PFSK-1 (cell line): Measurements from ENCODE around the gene CSE1L.

Source experiments
- FOXP2 ChIP-seq: optimal IDR thresholded peaks from 2 replicates; pipeline ENCODE3; 2011; ENCODE audit warnings: borderline replicate concordance, control low read depth, inconsistent platforms; ENCODE audit not compliant: insufficient read depth; ENCODE audit errors: extremely low read length, extremely low read depth
- POLR2AphosphoS5 ChIP-seq: IDR thresholded peaks from 2 replicates; pipeline ENCODE4 v1.6.1; 2012; ENCODE audit warnings: low read depth, mild to moderate bottlenecking, control low read depth, low read length, moderate library complexity
- SIN3A ChIP-seq: IDR thresholded peaks from 2 replicates; pipeline ENCODE4 v1.6.1; 2012; ENCODE audit warnings: mild to moderate bottlenecking, low read length, moderate library complexity, borderline replicate concordance; ENCODE audit not compliant: insufficient read depth
- TAF1 ChIP-seq: IDR thresholded peaks from 2 replicates; pipeline ENCODE4 v1.6.1; 2012; ENCODE audit warnings: low read length, control low read depth, borderline replicate concordance; ENCODE audit not compliant: insufficient read depth
- TF ChIP-seq, protein P1 (sequence below), 2 experiments: IDR thresholded peaks; 2 replicates each; pipeline versions ENCODE4 v1.6.1 to v1.8.0; 2011 to 2012; ENCODE audit warnings: low read depth in 2 of 2, low read length in 2 of 2, control low read depth in 1 of 2, inconsistent platforms in 1 of 2, mild to moderate bottlenecking in 1 of 2, moderate library complexity in 1 of 2; ENCODE audit not compliant: insufficient read depth in 1 of 2

The CSE1L gene

GRCh38 chr20:49098136-49098535, 52.0 kb downstream of the CSE1L start:
- TF ChIP-seq TAF1 (no peak), SIN3A (no peak), POLR2AphosphoS5 (no peak)

- TF ChIP-seq, protein P1, sequence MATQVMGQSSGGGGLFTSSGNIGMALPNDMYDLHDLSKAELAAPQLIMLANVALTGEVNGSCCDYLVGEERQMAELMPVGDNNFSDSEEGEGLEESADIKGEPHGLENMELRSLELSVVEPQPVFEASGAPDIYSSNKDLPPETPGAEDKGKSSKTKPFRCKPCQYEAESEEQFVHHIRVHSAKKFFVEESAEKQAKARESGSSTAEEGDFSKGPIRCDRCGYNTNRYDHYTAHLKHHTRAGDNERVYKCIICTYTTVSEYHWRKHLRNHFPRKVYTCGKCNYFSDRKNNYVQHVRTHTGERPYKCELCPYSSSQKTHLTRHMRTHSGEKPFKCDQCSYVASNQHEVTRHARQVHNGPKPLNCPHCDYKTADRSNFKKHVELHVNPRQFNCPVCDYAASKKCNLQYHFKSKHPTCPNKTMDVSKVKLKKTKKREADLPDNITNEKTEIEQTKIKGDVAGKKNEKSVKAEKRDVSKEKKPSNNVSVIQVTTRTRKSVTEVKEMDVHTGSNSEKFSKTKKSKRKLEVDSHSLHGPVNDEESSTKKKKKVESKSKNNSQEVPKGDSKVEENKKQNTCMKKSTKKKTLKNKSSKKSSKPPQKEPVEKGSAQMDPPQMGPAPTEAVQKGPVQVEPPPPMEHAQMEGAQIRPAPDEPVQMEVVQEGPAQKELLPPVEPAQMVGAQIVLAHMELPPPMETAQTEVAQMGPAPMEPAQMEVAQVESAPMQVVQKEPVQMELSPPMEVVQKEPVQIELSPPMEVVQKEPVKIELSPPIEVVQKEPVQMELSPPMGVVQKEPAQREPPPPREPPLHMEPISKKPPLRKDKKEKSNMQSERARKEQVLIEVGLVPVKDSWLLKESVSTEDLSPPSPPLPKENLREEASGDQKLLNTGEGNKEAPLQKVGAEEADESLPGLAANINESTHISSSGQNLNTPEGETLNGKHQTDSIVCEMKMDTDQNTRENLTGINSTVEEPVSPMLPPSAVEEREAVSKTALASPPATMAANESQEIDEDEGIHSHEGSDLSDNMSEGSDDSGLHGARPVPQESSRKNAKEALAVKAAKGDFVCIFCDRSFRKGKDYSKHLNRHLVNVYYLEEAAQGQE (IDR thresholded peaks at IDR 0.05; ENCODE audit: insufficient read depth in 1 of 2, low read depth in 2 of 2, low read length in 2 of 2): no peak
- TF ChIP-seq SIN3A (no peak), TAF1 (no peak), FOXP2 (no peak), POLR2AphosphoS5 (no peak)
Measured at GRCh38 chr20:49099011-49099410, 52.9 kb downstream of the CSE1L start.

DNA sequence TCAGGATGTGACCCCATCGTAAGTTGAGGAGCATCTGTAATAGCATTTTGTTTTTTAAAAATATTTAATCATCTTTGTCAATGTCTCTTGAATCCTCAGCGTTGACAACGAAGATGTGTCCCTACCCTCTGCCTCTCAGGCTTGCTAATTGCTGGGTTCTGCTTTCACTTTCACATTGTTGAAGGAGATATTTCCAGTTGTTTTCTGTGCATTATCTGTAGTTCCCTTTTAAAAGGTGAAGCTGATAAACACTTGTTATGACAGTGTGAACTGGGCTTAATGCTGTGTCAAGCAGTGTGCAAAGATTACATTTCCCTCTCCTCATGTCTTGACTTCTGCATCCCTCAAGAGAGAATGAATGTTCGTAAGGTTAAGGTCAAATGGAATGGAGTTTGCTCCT, 54.9 kb downstream of the CSE1L start:
- TF ChIP-seq FOXP2: no peak
- no peak for TF ChIP-seq TAF1
- TF ChIP-seq POLR2AphosphoS5: no peak
- no peak for TF ChIP-seq SIN3A
- TF ChIP-seq, protein P1 (IDR thresholded peaks at IDR 0.05; ENCODE audit: insufficient read depth in 1 of 2, low read depth in 2 of 2, low read length in 2 of 2): no peak

DNA sequence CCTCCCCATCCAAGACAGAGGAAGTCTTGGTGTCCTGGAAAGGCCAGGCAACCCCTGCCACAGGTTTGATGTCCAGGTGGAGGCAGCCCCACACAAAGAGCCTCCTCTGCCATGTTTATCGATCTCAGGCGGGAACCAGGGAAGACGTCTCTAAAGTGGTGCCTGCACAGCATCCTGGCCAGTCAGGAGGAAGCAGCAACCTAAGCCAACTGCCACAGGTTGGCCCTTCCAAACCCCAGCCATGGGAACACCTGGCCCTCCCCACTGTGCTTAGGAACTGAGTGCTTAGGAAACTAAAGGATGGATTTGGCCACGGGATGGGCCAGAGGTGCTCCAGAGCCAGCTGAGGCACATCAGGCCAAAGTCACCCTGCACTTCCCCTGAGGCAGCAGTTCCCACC, 56.9 kb downstream of the CSE1L start:
- TF ChIP-seq, protein P1 (IDR thresholded peaks at IDR 0.05; ENCODE audit: insufficient read depth in 1 of 2, low read depth in 2 of 2, low read length in 2 of 2): no peak
- TF ChIP-seq TAF1: no peak
- no peak for TF ChIP-seq FOXP2

- no peak for TF ChIP-seq TAF1
- no peak for TF ChIP-seq FOXP2
Measured at GRCh38 chr20:49103647-49104364, 57.7 kb downstream of the CSE1L start.

GRCh38 chr20:49104365-49104648, 58.2 kb downstream of the CSE1L start:
- TF ChIP-seq, protein P1 (IDR thresholded peaks at IDR 0.05; ENCODE audit: insufficient read depth in 1 of 2, low read depth in 2 of 2, low read length in 2 of 2): no peak
- no peak for TF ChIP-seq POLR2AphosphoS5
- no peak for TF ChIP-seq SIN3A
- TF ChIP-seq TAF1: no peak
- no peak for TF ChIP-seq FOXP2
